H9 (cell line): ENCODE results near the gene NEGR1. TPM values are rescaled to one million over a fixed set of nuclear protein-coding genes. Genes with fewer than 3 reads are reported as not detected.

Experiments used
- DNase-seq: peaks from one replicate; pipeline ENCODE4 v3.0.0-alpha.2; 2017
- H2AFZ ChIP-seq: one replicate; pipeline ENCODE4 v1.6.1; 2013; ENCODE audit warnings: mild to moderate bottlenecking, low read length, control low read depth, moderate library complexity
- H2AK5ac ChIP-seq: 2 replicates; pipeline ENCODE4 v1.6.1; 2013; ENCODE audit warnings: low read length, control low read depth, mixed read lengths; ENCODE audit not compliant: insufficient read length
- H2BK120ac ChIP-seq: one replicate; pipeline ENCODE4 v1.6.1; 2013; ENCODE audit warnings: low read depth, mild to moderate bottlenecking, low read length, control low read depth, inconsistent platforms; ENCODE audit not compliant: poor library complexity, severe bottlenecking
- H2BK12ac ChIP-seq: 2 replicates; pipeline ENCODE4 v1.6.1; 2013; ENCODE audit warnings: low read length, control low read depth, mixed read lengths, low read depth; ENCODE audit not compliant: insufficient read length
- H2BK15ac ChIP-seq: 2 replicates; pipeline ENCODE4 v1.6.1; 2013; ENCODE audit warnings: low read depth, low read length, control low read depth
- H2BK20ac ChIP-seq: one replicate; pipeline ENCODE4 v1.6.1; 2013; ENCODE audit warnings: low read depth, mild to moderate bottlenecking, low read length, control low read depth, inconsistent platforms; ENCODE audit not compliant: poor library complexity, severe bottlenecking
- H2BK5ac ChIP-seq: 2 replicates; pipeline ENCODE4 v1.6.1; 2013; ENCODE audit warnings: low read length, control low read depth, mixed read lengths; ENCODE audit not compliant: insufficient read length
- H3K14ac ChIP-seq: 2 replicates; pipeline ENCODE4 v1.6.1; 2013; ENCODE audit warnings: low read length, control low read depth; ENCODE audit not compliant: insufficient read depth
- H3K18ac ChIP-seq: 2 replicates; pipeline ENCODE4 v1.6.1; 2013; ENCODE audit warnings: low read depth, mild to moderate bottlenecking, mixed read lengths, low read length, control low read depth; ENCODE audit not compliant: insufficient read length
- H3K23ac ChIP-seq: 2 replicates; pipeline ENCODE4 v1.6.1; 2013; ENCODE audit warnings: low read length, control low read depth, mixed read lengths, low read depth; ENCODE audit not compliant: insufficient read length
- H3K23me2 ChIP-seq: 2 replicates; pipeline ENCODE4 v1.6.1; 2013; ENCODE audit warnings: low read depth, mild to moderate bottlenecking, mixed read lengths, low read length, control low read depth; ENCODE audit not compliant: insufficient read length, poor library complexity, severe bottlenecking
- H3K27ac ChIP-seq: 2 replicates; pipeline ENCODE4 v1.5.1; 2013; ENCODE audit warnings: low read length, control low read depth, mixed read lengths, low read depth; ENCODE audit not compliant: insufficient read length
- H3K27me3 ChIP-seq: 2 replicates; pipeline ENCODE4 v1.6.1; 2013; ENCODE audit warnings: low read length, control low read depth, inconsistent platforms; ENCODE audit not compliant: insufficient read depth
- H3K4ac ChIP-seq: 2 replicates; pipeline ENCODE4 v1.6.1; 2013; ENCODE audit warnings: low read depth, mild to moderate bottlenecking, control low read depth, inconsistent platforms, low read length, moderate library complexity
- H3K4me1 ChIP-seq: 2 replicates; pipeline ENCODE4 v1.6.1; 2013; ENCODE audit warnings: low read length, control low read depth, inconsistent platforms; ENCODE audit not compliant: insufficient read depth
- H3K4me2 ChIP-seq: 2 replicates; pipeline ENCODE4 v1.6.1; 2013; ENCODE audit warnings: low read length, control low read depth, mixed read lengths; ENCODE audit not compliant: insufficient read length, insufficient read depth
- H3K56ac ChIP-seq: 2 replicates; pipeline ENCODE4 v1.6.1; 2013; ENCODE audit warnings: low read depth, mild to moderate bottlenecking, mixed read lengths, low read length, control low read depth; ENCODE audit not compliant: insufficient read length
- H3K79me1 ChIP-seq: 2 replicates; pipeline ENCODE4 v1.6.1; 2013; ENCODE audit warnings: low read depth, mild to moderate bottlenecking, moderate library complexity, low read length, control low read depth, inconsistent platforms; ENCODE audit not compliant: insufficient read depth, poor library complexity, severe bottlenecking
- H3K79me2 ChIP-seq: 2 replicates; pipeline ENCODE4 v1.6.1; 2013; ENCODE audit warnings: low read length, control low read depth, inconsistent platforms; ENCODE audit not compliant: insufficient read depth
- H3K9ac ChIP-seq: 2 replicates; pipeline ENCODE4 v1.6.1; 2013; ENCODE audit warnings: low read length, control low read depth, mixed read lengths; ENCODE audit not compliant: insufficient read length; ENCODE audit errors: extremely low read depth
- H3K9me3 ChIP-seq: one replicate; pipeline ENCODE4 v1.6.1; 2013; ENCODE audit warnings: low read depth, low read length, inconsistent platforms; ENCODE audit not compliant: control insufficient read depth
- H3T11ph ChIP-seq: one replicate; pipeline ENCODE4 v1.6.1; 2013; ENCODE audit warnings: mild to moderate bottlenecking, low read length, control low read depth, inconsistent platforms
- H4K20me1 ChIP-seq: one replicate; pipeline ENCODE4 v1.6.1; 2013; ENCODE audit not compliant: control insufficient read depth, insufficient read length, insufficient read depth
- H4K5ac ChIP-seq: 2 replicates; pipeline ENCODE4 v1.6.1; 2013; ENCODE audit warnings: low read depth, mild to moderate bottlenecking, mixed read lengths, low read length, control low read depth; ENCODE audit not compliant: insufficient read length
- H4K8ac ChIP-seq: replicated peaks from 2 replicates; pipeline ENCODE4 v1.6.1; 2013; ENCODE audit warnings: low read length, control low read depth, mixed read lengths, low read depth; ENCODE audit not compliant: insufficient read length
- H4K91ac ChIP-seq: 2 replicates; pipeline ENCODE4 v1.6.1; 2013; ENCODE audit warnings: low read depth, mild to moderate bottlenecking, moderate library complexity, mixed read lengths, low read length, control low read depth; ENCODE audit not compliant: insufficient read length
- H3K27ac Mint-ChIP-seq, 3 experiments: 2 replicates in 2 of 3; 3 replicates in 1 of 3; pipeline ENCODE4 v1.8.0; 2020 to 2021; ENCODE audit warnings: mixed read lengths in 3 of 3, mild to moderate bottlenecking in 1 of 3, moderate library complexity in 1 of 3
- H3K27me3 Mint-ChIP-seq: 2 replicates; pipeline ENCODE4 v1.8.0; 2021; ENCODE audit warnings: low read depth, mild to moderate bottlenecking, moderate library complexity, mixed read lengths
- H3K36me3 Mint-ChIP-seq, 3 experiments: 2 replicates in 2 of 3; 3 replicates in 1 of 3; pipeline ENCODE4 v1.8.0; 2020 to 2021; ENCODE audit warnings: low read depth in 3 of 3, mixed read lengths in 3 of 3; ENCODE audit not compliant: insufficient read depth in 1 of 3
- H3K4me1 Mint-ChIP-seq, 2 experiments: 2 replicates each; pipeline ENCODE4 v1.8.0; 2020; ENCODE audit warnings: mixed read lengths in 2 of 2
- H3K4me3 Mint-ChIP-seq, 2 experiments: 2 replicates in 1 of 2; 3 replicates in 1 of 2; pipeline ENCODE4 v1.8.0; 2020 to 2021; ENCODE audit warnings: mild to moderate bottlenecking in 2 of 2, mixed read lengths in 2 of 2, moderate library complexity in 1 of 2
- H3K9me3 Mint-ChIP-seq, 2 experiments: 2 replicates in 1 of 2; 3 replicates in 1 of 2; pipeline ENCODE4 v1.8.0; 2020; ENCODE audit warnings: mild to moderate bottlenecking in 2 of 2, mixed read lengths in 2 of 2, moderate library complexity in 1 of 2
- CTCF ChIP-seq: fragments of 200-600 bp; sonication (generic); conservative IDR thresholded peaks from 3 replicates; pipeline ENCODE4 v1.8.0; 2021; ENCODE audit warnings: antibody characterized with exemption, mild to moderate bottlenecking
- WGBS: extraction: QIAGEN DNeasy Blood & Tissue Kit; methylation state at CpG from one replicate; pipeline ENCODE4 v1.1.7; 2013; ENCODE audit warnings: missing lambda C conversion rate, low lambda C conversion rate, mixed read lengths; ENCODE audit not compliant: insufficient read length; ENCODE audit errors: extremely low coverage; 5-methylcytosine and 5-hydroxymethylcytosine counted together
- total RNA-seq: library from RNA; stranded (reverse); gene quantifications from 2 replicates; pipeline ENCODE4 v1.2.1, GENCODE V29; 2021

Gene NEGR1
- total RNA-seq, 1 experiment from 2014 or later = 0.13 TPM

- H3K36me3 Mint-ChIP-seq = no peaks in the 10 kb centered on the region
- no peak overlapping the region for H2BK12ac ChIP-seq
- H3K4ac ChIP-seq = no peak overlapping the region
- no CpG with 5 or more reads among the region's 3 CpGs for WGBS
- H3K4me3 Mint-ChIP-seq = no peak overlapping the region
- no peak overlapping the region for H2BK20ac ChIP-seq
- H3K27me3 ChIP-seq = no peaks in the 10 kb centered on the region
- H4K8ac ChIP-seq = no peak overlapping the region
- no peaks in the 10 kb centered on the region for H3K4me1 ChIP-seq
- no peaks in the 10 kb centered on the region for H3K9me3 ChIP-seq
- H3K27ac Mint-ChIP-seq = no peak overlapping the region
- H3K56ac ChIP-seq = no peak overlapping the region
- H4K5ac ChIP-seq = no peak overlapping the region
- no peak overlapping the region for H3K23ac ChIP-seq
- no peak overlapping the region for H2BK120ac ChIP-seq
- no peak overlapping the region for H2BK15ac ChIP-seq
- no peak overlapping the region for H2BK5ac ChIP-seq
- H4K91ac ChIP-seq = no peak overlapping the region
- no peaks in the 10 kb centered on the region for H3K23me2 ChIP-seq
- no peak for DNase-seq
- H2AFZ ChIP-seq = no peak overlapping the region
- H3K4me1 Mint-ChIP-seq = no peaks in the 10 kb centered on the region
- no peaks in the 10 kb centered on the region for H3K79me2 ChIP-seq
- no peak overlapping the region for H3T11ph ChIP-seq
- H2AK5ac ChIP-seq = no peak overlapping the region
- H4K20me1 ChIP-seq = no peaks in the 10 kb centered on the region
- no peak overlapping the region for H3K14ac ChIP-seq
- no peaks in the 10 kb centered on the region for H3K27me3 Mint-ChIP-seq
- no peak overlapping the region for H3K4me2 ChIP-seq
- H3K79me1 ChIP-seq = no peaks in the 10 kb centered on the region
- no peaks in the 10 kb centered on the region for H3K9me3 Mint-ChIP-seq
- no peak overlapping the region for H3K9ac ChIP-seq
- no peak overlapping the region for H3K18ac ChIP-seq
- TF ChIP-seq CTCF = no peak
- no peak overlapping the region for H3K27ac ChIP-seq
Measured at GRCh38 chr1:71641903-71642302, 640.4 kb downstream of the NEGR1 start.
